Measurements from ENCODE around the gene PDE6G. TPM values are rescaled to one million over a fixed set of nuclear protein-coding genes. Genes with fewer than 3 reads are reported as not detected.
A peak's percentile ranks its signal among the peaks of the same experiment; 100 is the strongest.

PDE6G gene
- total and polyA plus RNA-seq, 2 of the 8 experiments (the other 6 are each of a cell fraction or from before 2014, with no cell fraction given): 5.8 to 12.9 TPM

DNA sequence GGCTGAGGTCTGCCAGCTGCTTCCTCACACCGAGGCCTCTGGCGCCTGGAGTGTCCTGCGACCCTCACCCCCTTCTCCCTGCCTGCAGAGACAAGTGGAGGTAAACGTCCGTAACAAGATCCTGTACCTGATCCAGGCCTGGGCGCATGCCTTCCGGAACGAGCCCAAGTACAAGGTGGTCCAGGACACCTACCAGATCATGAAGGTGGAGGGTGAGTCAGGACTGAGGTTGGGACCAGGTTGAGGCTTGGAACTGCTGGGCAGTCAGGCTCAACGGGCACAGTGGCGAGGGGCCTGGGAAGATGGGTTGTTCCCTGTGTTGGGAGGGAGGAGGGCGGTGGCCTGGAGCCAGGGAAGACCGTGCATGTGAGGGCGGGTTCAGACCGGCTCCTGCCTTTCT lies 32.3 kb upstream of the PDE6G start:
- Histone ChIP-seq H3K4me3 (ENCODE audit: extremely low read depth in 1 of 4, insufficient read depth in 2 of 4, low read depth in 3 of 4, low read length in 4 of 4) (no peak overlapping the region), H3K18ac (ENCODE audit: extremely low read depth, low read length) (no peak overlapping the region), H3K14ac (ENCODE audit: insufficient read length) (no peak overlapping the region), H3K9ac (replicated peaks in 1 of 4; ENCODE audit: extremely low read depth in 1 of 4, low read depth in 3 of 4, low read length in 3 of 4) (no peak overlapping the region), H3K9me3 (ENCODE audit: insufficient read depth in 2 of 2, low read depth in 1 of 2, low read length in 1 of 2) (no peaks in the 10 kb centered on the region), H3K4me2 (ENCODE audit: insufficient read depth in 1 of 2, low read depth in 2 of 2, low read length in 2 of 2) (no peak overlapping the region), H4K20me1 (replicated peaks in 1 of 2; ENCODE audit: control insufficient read depth in 1 of 2, insufficient read depth in 2 of 2, low read length in 2 of 2) (peaks cover 0 to 29% of the 10 kb centered on the region in 2 experiments), H3K4me1 (replicated peaks in 1 of 4; ENCODE audit: control insufficient read depth in 3 of 4, insufficient read depth in 4 of 4, low read length in 3 of 4) (peaks cover 3 to 7% (median 5%) of the 10 kb centered on the region in 4 experiments; a peak in 5 of 7 replicates), H2BK120ac (replicated peaks; ENCODE audit: low read depth, low read length) (no peak overlapping the region), H4K5ac (ENCODE audit: insufficient read length, low read depth, low read length) (no peak overlapping the region), H3K27me3 (replicated peaks in 1 of 4; ENCODE audit: control insufficient read depth in 3 of 4, extremely low read depth in 1 of 4, insufficient read depth in 3 of 4, low read length in 3 of 4) (no peaks in the 10 kb centered on the region), H3K27ac (ENCODE audit: low read depth, low read length) (no peak overlapping the region), H3K36me3 (ENCODE audit: control insufficient read depth in 2 of 4, insufficient read depth in 4 of 4, low read length in 3 of 4) (peaks cover 2 to 46% (median 19%) of the 10 kb centered on the region in 4 experiments; a peak in 6 of 8 replicates), H3K23me2 (ENCODE audit: low read depth, low read length) (peaks cover 8% of the 10 kb centered on the region), H2BK5ac (ENCODE audit: low read depth, low read length) (no peak overlapping the region), H2BK15ac (ENCODE audit: low read length) (no peak overlapping the region), H2AFZ (ENCODE audit: low read length) (no peak overlapping the region), H3K79me1 (ENCODE audit: low read depth, low read length) (peaks cover 8% of the 10 kb centered on the region), H3K4ac (replicated peaks; ENCODE audit: insufficient read length, low read depth, low read length) (no peak overlapping the region), H2AK5ac (ENCODE audit: low read depth, low read length) (no peak overlapping the region), H3K23ac (ENCODE audit: insufficient read length) (no peak overlapping the region), H3K79me2 (ENCODE audit: control insufficient read depth in 1 of 2, insufficient read depth in 2 of 2, low read length in 2 of 2) (peaks cover 0 to 21% of the 10 kb centered on the region in 2 experiments; a peak in 2 of 4 replicates), H2BK12ac (ENCODE audit: low read depth, low read length) (no peak overlapping the region), H4K91ac (replicated peaks; ENCODE audit: insufficient read length, low read length) (no peak overlapping the region), H3K56ac (replicated peaks; ENCODE audit: insufficient read length, low read depth, low read length) (no peak overlapping the region), H4K8ac (ENCODE audit: extremely low read depth, insufficient read depth, low read length) (0 out of 2 replicates have a peak overlapping the region, but pooled peaks have one; percentile 3), H2BK20ac (ENCODE audit: low read length) (no peak overlapping the region)
- TF ChIP-seq SP1 (IDR thresholded peaks at IDR 0.05; ENCODE audit: low read depth, low read length) (no peak), POLR2AphosphoS5 (IDR thresholded peaks at IDR 0.05; ENCODE audit: low read depth, low read length) (no peak), EP300 (IDR thresholded peaks at IDR 0.05; ENCODE audit: borderline replicate concordance in 1 of 2, low read depth in 2 of 2, low read length in 2 of 2) (no peak), ZNF274 (IDR thresholded peaks at IDR 0.05; ENCODE audit: borderline replicate concordance, extremely low read depth, low read length) (no peak), SUZ12 (IDR thresholded peaks at IDR 0.05; ENCODE audit: low read length) (no peak), BRCA1 (IDR thresholded peaks at IDR 0.05; ENCODE audit: low read depth, low read length) (no peak), TAF1 (IDR thresholded peaks at IDR 0.05; ENCODE audit: low read depth, low read length) (no peak)
- POLR2A ChIA-PET (ENCODE audit: partially characterized antibody): interaction anchor here (1.1 to 28.4 kb wide), 2 partner anchors 16 to 21 kb away, joined by 3 to 436 read pairs; partner anchors contain the start of genes MRPL12 and SLC25A10
- 85% methylated on average over 14 of the region's 14 CpGs; no CpG with 5 or more reads in 1 of the 2 experiments for WGBS, 2 experiments (ENCODE audit: extremely low coverage in 1 of 2, insufficient coverage in 1 of 2, insufficient read length in 1 of 2, insufficient replicate concordance in 2 of 2, low coverage in 1 of 2, low lambda C conversion rate in 2 of 2, missing lambda C conversion rate in 1 of 2)
- no peak for DNase-seq (ENCODE audit: low read depth in 1 of 2, low spot score in 2 of 2)
- CTCF ChIA-PET (ENCODE audit: partially characterized antibody): interaction anchor here (0.9 kb wide), 1 partner anchor 21 kb away, joined by 3 read pairs; no protein-coding TSS in a partner anchor
- no peak for FAIRE-seq

Data from H1 (cell line).